Lung (tissue), 12 donors: ENCODE data around the gene SMCO4. TPM values are rescaled to one million over a fixed set of nuclear protein-coding genes. Genes with fewer than 3 reads are reported as not detected.

Experiments
- ATAC-seq: fragments of 200-7000 bp; cut with Tn5 transposase; one replicate; pipeline ENCODE4 v1.9.1; 2020; ENCODE audit warnings: moderate number of reproducible peaks; ENCODE audit not compliant: insufficient read depth, low FRiP score
- DNase-seq, 3 donors: peaks; one replicate each; pipeline ENCODE4 v3.0.0-alpha.2; 2013 to 2017
- H3K27ac ChIP-seq, 2 donors: one replicate each; pipeline ENCODE4 v1.5.1; 2013; ENCODE audit warnings: mild to moderate bottlenecking in 2 of 2, moderate library complexity in 2 of 2, control low read depth in 1 of 2, inconsistent platforms in 1 of 2, low read depth in 1 of 2, low read length in 1 of 2
- H3K27me3 ChIP-seq, 3 donors: one replicate each; pipeline ENCODE4 v1.5.1; 2013; ENCODE audit warnings: low read length in 2 of 3; ENCODE audit not compliant: control insufficient read depth in 3 of 3, insufficient read depth in 3 of 3
- H3K36me3 ChIP-seq, 4 donors: one replicate each; pipeline ENCODE4 v1.5.1; 2013; ENCODE audit warnings: low read length in 4 of 4, mild to moderate bottlenecking in 1 of 4, moderate library complexity in 1 of 4; ENCODE audit not compliant: control insufficient read depth in 4 of 4, insufficient read depth in 4 of 4
- H3K4me1 ChIP-seq, 5 donors: one replicate each; pipeline ENCODE4 v1.5.1; 2013; ENCODE audit warnings: low read length in 5 of 5, mild to moderate bottlenecking in 2 of 5, moderate library complexity in 1 of 5; ENCODE audit not compliant: control insufficient read depth in 5 of 5, insufficient read depth in 5 of 5
- H3K4me3 ChIP-seq: one replicate; pipeline ENCODE4 v1.5.1; 2013; ENCODE audit warnings: mild to moderate bottlenecking, control low read depth, moderate library complexity
- H3K9ac ChIP-seq, 2 donors: one replicate each; pipeline ENCODE4 v1.5.1; 2013; ENCODE audit warnings: low read length in 2 of 2, control low read depth in 1 of 2; ENCODE audit not compliant: insufficient read depth in 1 of 2
- H3K9me3 ChIP-seq, 4 donors: one replicate each; pipeline ENCODE4 v1.5.1; 2013; ENCODE audit warnings: low read length in 3 of 4, mild to moderate bottlenecking in 1 of 4, moderate library complexity in 1 of 4; ENCODE audit not compliant: control insufficient read depth in 4 of 4, insufficient read depth in 3 of 4
- CTCF ChIP-seq: IDR thresholded peaks from 2 replicates; pipeline ENCODE4 v1.5.1; 2012; ENCODE audit warnings: mild to moderate bottlenecking; ENCODE audit errors: control extremely low read depth, extremely low read depth
- WGBS, 2 donors: extraction: QIAGEN DNeasy Blood & Tissue Kit; methylation state at CpG; one replicate each; pipeline ENCODE4 v1.1.7; 2013; 5-methylcytosine and 5-hydroxymethylcytosine counted together
- polyA plus RNA-seq, 2 donors: library from polyadenylated mRNA; stranded (reverse); fragments of 200-250 nt; gene quantifications; one replicate each; pipeline ENCODE4 v1.2.1, GENCODE V29; 2013
- total RNA-seq, 2 donors: library from RNA; depleted of rRNA in 1 of 2; stranded (reverse); fragments of >200 nt in 1 of 2; gene quantifications; one replicate each; pipeline ENCODE4 v1.2.1, GENCODE V29; 2014 to 2021
- donor health status: control.
- donor health status: control.
- donor health status: Bipolar disorder and iron deficiency.
- donor health status: healthy.
- donor health status: DM: yes; HTN: yes; CAD: no.

Gene SMCO4
- total and polyA plus RNA-seq, 4 donors = 27.0 to 132 (median 43.6) TPM

DNA sequence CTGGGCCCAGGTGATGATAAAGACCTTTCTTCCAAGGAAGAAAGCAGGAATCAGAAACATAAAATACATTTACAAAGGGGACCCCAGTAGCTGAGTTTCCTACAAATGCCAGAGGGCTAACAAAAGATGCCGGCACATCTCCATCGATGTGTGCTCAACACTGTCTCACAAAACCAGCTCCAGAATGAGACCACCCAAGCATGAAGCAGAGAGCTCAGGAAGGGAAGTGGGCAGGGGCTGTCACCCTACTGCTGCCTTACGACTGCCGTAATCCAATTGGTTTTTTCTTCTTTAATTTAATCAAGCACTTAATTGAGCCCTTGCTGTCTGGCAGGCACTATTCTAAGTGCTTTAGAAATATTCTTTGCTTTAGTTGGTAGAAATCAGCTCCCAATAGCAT lies 26.1 kb downstream of the SMCO4 start:
- peaks cover 0 to 12% (median 0%) of the 10 kb centered on the region in 5 donors for H3K4me1 ChIP-seq
- H3K9ac ChIP-seq = no peak overlapping the region
- no peaks in the 10 kb centered on the region for H3K27me3 ChIP-seq
- 93 to 94% methylated on average over 4 of the region's 4 CpGs for WGBS, 2 donors
- no peak for DNase-seq
- ATAC-seq = no peak
- H3K9me3 ChIP-seq = peaks cover 0 to 1% (median 0%) of the 10 kb centered on the region in 4 donors
- H3K27ac ChIP-seq = no peak overlapping the region
- H3K36me3 ChIP-seq = no peaks in the 10 kb centered on the region
- H3K4me3 ChIP-seq = no peak overlapping the region
- no peak for TF ChIP-seq CTCF

DNA sequence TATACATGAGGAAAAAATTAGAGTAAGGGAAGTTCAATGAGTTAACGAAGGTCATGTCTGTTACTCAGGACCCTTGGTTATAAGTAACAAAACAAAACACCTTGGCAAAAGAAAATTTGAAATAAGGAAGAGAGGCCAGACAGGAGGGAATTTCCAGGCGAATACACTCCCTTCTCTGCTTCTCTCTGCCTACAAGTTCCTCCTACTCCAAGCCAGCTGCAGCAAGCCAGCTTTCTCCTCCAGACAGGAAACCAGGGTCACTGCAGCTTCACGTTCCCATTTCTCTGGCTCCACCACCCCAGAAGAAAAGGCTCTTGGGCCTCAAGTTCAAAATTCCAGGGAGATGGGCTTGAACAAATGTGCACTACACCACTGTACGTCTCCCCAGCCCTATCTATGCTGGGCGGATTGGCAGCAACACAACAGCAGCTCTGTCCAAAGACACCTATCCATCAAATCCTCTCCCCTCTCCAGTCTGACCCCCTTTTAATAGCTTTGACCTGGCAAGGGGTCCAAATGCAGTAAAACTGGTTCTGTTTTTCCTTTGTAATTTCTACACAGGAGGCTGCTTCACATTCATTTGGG lies 27.7 kb downstream of the SMCO4 start:
- Histone ChIP-seq H3K4me1 (peaks cover 0 to 12% (median 0%) of the 10 kb centered on the region in 5 donors), H3K27me3 (no peaks in the 10 kb centered on the region), H3K36me3 (no peaks in the 10 kb centered on the region), H3K9me3 (peaks cover 0 to 1% (median 0%) of the 10 kb centered on the region in 4 donors), H3K4me3 (no peak overlapping the region), H3K9ac (no peak overlapping the region), H3K27ac (no peak overlapping the region)
- ATAC-seq (no peak), DNase-seq (no peak)
- WGBS, 2 donors = 53 to 66% methylated on average over 5 of the region's 5 CpGs
- TF ChIP-seq CTCF = no peak

- DNase-seq (no peak), ATAC-seq (no peak)
- Histone ChIP-seq H3K9ac (no peak overlapping the region), H3K27ac (no peak overlapping the region), H3K4me1 (peaks cover 0 to 14% (median 0%) of the 10 kb centered on the region in 5 donors), H3K9me3 (no peaks in the 10 kb centered on the region), H3K4me3 (no peak overlapping the region), H3K36me3 (no peaks in the 10 kb centered on the region), H3K27me3 (no peaks in the 10 kb centered on the region)
- WGBS, 2 donors = 88 to 89% methylated on average over 4 of the region's 4 CpGs
- no peak for TF ChIP-seq CTCF
Observed at GRCh38 chr11:93514712-93515111, 28.5 kb downstream of the SMCO4 start.

GRCh38 chr11:93513772-93514171 lies 29.4 kb downstream of the SMCO4 start:
- ATAC-seq (no peak), DNase-seq (no peak)
- Histone ChIP-seq H3K36me3 (no peaks in the 10 kb centered on the region), H3K9ac (no peak overlapping the region), H3K27me3 (no peaks in the 10 kb centered on the region), H3K4me3 (no peak overlapping the region), H3K27ac (no peak overlapping the region), H3K9me3 (no peaks in the 10 kb centered on the region), H3K4me1 (peaks cover 0 to 8% (median 0%) of the 10 kb centered on the region in 5 donors)
- 85 to 91% methylated on average over 4 of the region's 4 CpGs for WGBS, 2 donors
- TF ChIP-seq CTCF = no peak
